ENCODE results near the gene LSS.
"Not testable (repeated sequence)": the region's sequence is repeated elsewhere in the genome, so short reads cannot be mapped to it uniquely, and the experiment has no call there.

LSS gene

DNA sequence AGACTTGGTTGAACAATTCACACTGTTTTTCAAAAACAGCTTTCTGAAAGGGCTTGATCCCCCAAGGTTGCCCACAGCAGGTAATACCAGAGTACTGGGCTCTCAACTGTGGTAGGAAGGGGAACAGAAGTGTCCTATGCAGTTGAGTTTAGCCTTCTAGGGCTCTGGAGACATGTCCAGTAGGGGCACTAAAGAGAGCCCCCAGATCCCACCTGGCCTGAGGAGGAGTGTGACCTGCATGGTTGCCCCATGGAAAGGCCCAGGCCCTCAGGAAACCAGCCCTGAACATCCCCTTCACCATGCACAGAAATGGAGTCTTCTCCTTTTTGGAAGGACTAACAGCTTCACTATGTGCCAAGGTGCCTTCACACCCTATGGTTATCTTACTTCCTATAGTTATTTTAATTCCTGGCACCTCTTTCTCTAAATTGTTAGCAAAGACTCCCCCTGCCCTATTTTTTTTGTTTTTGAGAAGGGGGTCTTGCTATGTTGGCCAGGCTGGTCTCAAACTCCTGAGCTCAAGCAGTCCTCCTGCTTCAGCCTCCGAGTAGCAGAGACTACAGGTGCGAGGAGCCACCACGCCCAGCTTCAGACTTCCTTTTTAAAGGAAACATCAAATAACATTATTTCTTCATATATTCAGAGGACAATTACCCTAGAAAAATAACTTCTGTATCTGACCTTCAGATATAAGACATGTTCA, 16.8 kb upstream of the LSS start:
- no peak for DNase-seq (ENCODE audit: low read depth)

DNA sequence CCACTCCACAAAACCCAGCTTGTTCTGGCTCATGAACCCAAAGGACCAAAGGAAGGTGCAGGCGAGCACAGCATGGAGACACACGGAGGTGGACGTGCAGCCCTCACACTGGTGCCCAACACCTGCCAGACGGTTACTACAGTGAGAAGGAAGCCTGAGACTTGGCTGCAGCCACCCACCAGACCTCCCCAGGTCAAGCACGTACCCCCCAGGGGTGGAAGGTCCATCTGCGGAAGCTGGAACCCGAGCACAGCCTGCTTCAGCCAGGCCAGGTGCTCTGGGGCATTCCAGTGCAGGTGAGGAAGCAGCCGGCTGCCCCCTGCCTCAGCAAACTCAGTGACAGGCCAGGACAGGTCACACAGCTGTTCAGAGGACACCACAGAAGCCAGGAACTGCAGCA, 16.0 kb upstream of the LSS start:
- no peak for DNase-seq (ENCODE audit: low read depth)

- DNase-seq (ENCODE audit: low read depth), result no peak
Measured at GRCh38 chr21:46243960-46244361, 15.4 kb upstream of the LSS start.

- DNase-seq (ENCODE audit: low read depth), result no peak
Measured at GRCh38 chr21:46243325-46243724, 14.8 kb upstream of the LSS start.

DNA sequence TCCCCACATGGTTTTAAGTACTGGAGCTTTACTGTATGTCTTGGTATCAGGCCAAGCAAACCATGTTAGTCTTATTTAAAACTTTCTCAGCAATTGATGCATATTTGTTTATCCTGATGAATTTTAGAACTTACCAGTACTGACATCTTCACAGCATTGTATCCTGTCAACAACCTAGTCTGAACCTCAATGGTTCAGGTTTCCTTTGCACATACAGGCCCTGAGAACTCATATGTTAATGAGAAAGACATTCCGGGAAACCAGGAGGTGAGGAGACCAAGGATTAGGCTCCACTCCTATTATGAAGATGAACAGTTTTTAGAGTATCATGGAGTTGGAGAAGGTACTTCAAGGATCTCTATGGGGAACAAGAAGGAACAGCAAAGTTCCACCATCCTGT, 13.0 kb upstream of the LSS start:
- DNase-seq (ENCODE audit: low read depth), result not testable (repeated sequence)

DNA sequence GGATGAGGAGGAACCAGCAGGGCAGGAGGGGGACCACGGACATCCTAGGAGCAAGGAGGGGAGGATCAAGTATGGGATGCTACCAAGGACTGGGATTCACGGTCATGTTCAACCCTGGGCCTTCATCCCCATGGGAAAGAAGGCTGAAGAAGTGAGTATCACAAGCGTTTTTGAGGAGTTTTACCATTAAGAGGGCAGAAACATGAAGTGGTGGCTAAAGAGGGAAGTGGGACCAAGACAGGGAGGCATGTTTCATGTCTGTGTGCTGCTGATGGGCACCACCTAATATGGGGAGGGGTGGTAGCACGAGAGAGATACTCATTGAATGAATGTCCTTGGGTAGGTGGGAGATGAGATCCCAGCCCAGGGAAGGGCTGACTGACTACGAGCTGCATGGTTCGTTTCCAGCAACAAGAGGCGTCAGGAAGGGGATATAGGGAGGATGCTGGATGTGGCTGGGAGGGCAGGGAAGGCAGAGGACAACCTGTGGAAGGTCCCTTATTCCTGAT, 11.3 kb upstream of the LSS start:
- no peak for DNase-seq (ENCODE audit: low read depth)

DNA sequence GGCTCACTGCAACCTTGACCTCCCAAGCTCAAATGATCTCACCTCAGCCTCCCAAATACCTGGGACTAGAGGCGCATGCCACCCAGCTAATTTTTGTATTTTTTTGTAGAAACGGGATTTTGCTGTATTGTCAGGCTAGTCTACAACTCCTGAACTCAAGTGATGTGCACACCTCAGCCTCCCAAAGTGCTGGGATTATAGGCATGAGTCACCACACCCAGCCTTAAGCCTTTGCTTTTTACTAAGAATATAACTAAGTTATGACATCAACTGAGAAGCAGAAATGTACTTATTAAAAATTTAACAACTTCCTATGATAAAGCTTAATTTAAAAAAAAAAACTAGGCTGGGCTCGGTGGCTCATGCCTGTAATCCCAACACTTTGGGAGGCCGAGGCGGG, 8.9 kb upstream of the LSS start:
- no peak for DNase-seq (ENCODE audit: low read depth)

DNA sequence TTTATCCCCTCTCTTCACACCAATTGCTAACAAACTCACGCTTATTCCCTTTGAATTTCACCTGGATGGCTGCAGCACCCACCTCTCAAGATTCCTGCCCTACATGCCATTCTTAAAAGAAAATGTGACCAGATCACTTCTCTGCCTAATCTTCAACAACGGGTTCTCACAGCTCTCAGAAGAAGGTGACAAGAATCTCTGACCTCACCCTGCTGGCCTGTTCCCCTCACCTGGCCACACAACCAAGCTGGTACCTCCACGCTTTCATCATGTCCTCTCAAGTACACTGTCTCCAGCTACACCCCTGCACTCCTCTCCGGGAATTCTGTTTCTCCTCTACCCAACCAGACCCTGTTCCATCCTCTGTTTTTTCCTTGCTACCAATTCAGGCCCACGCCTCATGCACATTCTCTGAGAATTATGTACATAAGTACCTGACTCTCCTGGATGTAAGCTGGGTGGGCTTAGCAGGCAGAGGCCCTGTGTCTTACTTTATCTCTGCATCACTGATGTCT, 5.9 kb upstream of the LSS start:
- DNase-seq (ENCODE audit: low read depth), result no peak

GRCh38 chr21:46229923-46230260, 1.3 kb upstream of the LSS start:
- DNase-seq (ENCODE audit: low read depth), result no peak

GRCh38 chr21:46229133-46229922, 754 bp upstream of the LSS start:
- no peak for DNase-seq (ENCODE audit: low read depth)

DNA sequence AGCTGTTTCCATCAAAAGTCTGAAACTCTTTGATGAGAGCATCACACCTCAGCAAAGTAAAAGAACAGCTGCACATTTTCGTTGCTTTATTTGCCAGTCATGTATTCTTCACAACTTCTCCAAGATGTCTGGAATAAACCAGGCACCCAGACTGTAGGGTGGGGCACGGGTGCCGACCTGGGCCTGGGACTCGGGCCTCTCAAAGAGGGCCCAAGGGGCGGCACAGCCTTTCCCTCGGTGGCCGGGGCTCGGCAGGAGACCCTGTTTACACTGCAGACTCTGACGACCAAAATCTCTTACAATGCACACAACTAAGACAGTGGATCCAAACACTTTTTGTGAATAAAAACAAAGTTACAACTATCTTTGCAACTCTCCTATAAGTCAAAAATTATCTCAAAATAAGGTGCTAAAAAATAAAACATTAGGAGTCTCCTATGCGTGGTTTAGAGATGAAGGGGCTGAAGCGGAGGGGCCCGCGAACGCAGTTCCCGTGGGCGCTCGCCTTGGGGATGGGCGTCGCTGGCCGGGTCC, 696 bp downstream of the LSS start:
- DNase-seq (ENCODE audit: low read depth), result no peak

- DNase-seq (ENCODE audit: low read depth), result no peak
Measured at GRCh38 chr21:46226920-46227599, 1.5 kb downstream of the LSS start.

DNA sequence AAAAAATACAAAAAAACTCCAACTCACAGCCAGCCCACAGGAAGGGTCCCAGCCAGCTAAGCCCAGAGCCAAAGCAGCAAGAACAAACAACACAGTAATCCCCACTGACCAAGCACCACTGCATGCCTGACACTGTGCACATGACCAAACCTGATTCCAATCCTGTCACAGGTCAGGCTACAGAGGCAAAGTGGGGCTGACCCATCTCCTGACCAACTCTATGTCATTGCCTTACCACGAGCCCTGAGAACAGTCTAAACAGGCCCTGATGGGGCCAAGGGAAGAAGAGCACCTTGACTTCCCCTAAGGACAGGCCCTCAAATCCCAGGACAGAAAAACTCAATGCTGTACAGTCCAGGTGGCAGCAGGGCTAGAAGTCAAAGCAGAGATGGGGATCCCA, 2.4 kb downstream of the LSS start:
- DNase-seq (ENCODE audit: low read depth), result no peak

DNA sequence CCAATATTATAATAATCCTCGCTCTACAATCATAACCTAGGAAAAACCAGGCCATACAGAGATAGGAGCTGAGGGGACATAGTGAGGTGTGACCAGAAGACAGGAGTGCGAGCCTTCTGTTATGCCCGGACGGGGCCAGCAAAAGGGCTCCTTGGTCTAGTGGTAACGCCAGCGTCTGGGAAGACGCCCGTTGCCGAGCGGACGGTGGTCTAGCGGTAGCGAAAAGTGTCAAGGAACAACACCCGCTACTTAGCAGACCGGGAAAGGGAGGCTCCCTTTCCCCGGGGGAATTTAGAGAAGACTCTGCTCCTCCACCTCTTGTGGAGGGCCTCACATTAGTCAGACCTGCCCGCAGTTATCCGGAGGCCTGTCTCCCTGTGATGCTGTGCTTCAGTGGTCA, 4.9 kb downstream of the LSS start:
- not testable (repeated sequence) for DNase-seq (ENCODE audit: low read depth)

GRCh38 chr21:46223217-46223616, 5.4 kb downstream of the LSS start:
- DNase-seq (ENCODE audit: low read depth), result no peak

GRCh38 chr21:46222436-46223116, 6.0 kb downstream of the LSS start:
- DNase-seq (ENCODE audit: low read depth), result no peak

DNA sequence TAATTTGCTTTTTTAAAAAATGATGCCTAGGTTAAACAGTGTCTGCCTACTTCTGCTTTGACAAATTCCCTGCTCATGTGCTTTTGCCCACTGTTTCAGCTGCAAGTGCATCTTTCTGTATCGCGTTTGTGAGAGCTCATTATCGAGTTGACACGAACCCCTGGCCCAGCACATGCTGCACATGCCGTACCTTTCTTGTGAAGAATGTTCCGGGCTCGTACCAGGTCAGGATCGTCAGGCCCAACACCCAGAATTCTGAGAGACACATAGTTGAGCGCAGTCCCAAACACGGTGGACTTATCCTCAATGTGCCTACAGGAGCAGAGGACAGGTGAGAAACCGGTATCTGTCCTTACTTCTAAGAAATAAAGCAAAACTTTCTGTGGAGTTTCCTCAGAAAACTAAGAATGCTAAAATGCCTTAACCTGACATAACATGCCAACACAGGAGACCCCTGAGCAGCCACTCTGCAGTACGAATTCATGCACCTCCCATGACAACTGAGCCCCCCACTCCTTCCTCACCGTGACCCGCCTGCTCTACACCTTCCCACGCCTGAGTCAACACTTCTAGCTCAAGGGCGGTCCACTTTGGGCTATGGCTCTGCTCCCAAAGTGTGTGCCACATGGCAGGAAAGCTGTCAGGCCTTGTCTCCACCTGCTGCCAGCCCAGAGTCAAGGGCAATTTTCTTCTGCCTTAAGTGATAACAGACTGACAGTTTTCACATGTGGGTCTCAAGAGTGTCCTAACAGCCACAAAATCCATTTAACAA, 6.7 kb downstream of the LSS start:
- DNase-seq (ENCODE audit: low read depth), result no peak

- DNase-seq (ENCODE audit: low read depth), result no peak
Measured at GRCh38 chr21:46220847-46221246, 7.7 kb downstream of the LSS start.

DNA sequence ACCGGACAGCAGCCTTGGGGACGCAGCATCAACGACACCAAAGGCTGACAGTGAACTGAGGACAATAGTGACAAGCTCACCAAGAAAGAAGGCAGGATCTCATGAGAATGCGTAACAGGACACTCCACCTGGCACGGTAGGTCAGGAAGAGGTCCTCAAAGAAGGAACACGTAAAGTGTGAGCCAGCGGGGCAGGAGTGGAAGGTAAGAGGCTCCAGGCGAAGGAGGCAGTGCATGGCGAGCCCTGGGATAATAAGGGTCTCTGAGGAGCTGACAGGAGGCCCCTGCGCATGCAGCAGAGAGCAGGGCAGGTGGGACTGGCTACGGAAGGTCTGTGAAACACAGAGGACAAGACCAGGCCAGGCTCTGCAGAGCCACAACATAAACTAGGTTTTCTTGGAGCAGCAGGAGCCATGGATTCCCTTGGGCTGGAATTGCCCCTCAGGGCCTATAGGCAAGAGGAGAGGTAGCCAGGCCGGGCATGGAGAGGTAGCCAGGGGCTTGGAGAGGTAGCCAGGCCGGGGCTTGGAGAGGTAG, 8.2 kb downstream of the LSS start:
- DNase-seq (ENCODE audit: low read depth), result no peak

GRCh38 chr21:46219591-46220239, 8.9 kb downstream of the LSS start:
- no peak for DNase-seq (ENCODE audit: low read depth)

All from stimulated activated CD8-positive, alpha-beta memory T cell treated with anti-CD3 and anti-CD28 coated beads, Interleukin-15, amount 100 ng/mL, for 24 hours (primary cell).